IMR-90 (cell line): ENCODE results near the gene GATD1. TPM values are rescaled to one million over a fixed set of nuclear protein-coding genes. Genes with fewer than 3 reads are reported as not detected.

Experiments used
- ATAC-seq: fragments of 200-7000 bp; cut with Tn5 transposase; 2 replicates; pipeline ENCODE4 v1.9.1; 2020; ENCODE audit warnings: low read depth, mild to moderate bottlenecking, moderate library complexity
- BruUV-seq: library from RNA; stranded (reverse); fragments of 400-500 nt; replicated peaks from 2 replicates; lab custom pipeline; 2021; lab: Mats Ljungman, UMichigan
- CTCF ChIA-PET: fragments of 300-600 bp; formaldehyde crosslinking; extraction: SDS; loops from one replicate; lab custom pipeline; 2021; ENCODE audit warnings: antibody characterized with exemption; lab: Yijun Ruan, JAX
- POLR2A ChIA-PET: fragments of 300-600 bp; sonication (Branson Sonifier 250); formaldehyde crosslinking; loops from one replicate; lab custom pipeline; 2022; ENCODE audit warnings: antibody characterized with exemption; ENCODE audit not compliant: unreplicated experiment; lab: Charles Lee
- DNase-seq: peaks from one replicate; pipeline ENCODE4 v3.0.0; 2013
- H2AFZ ChIP-seq: replicated peaks from 2 replicates; pipeline ENCODE3; 2013; ENCODE audit warnings: low read length, mild to moderate bottlenecking; ENCODE audit not compliant: poor library complexity
- H2AK5ac ChIP-seq: 2 replicates; pipeline ENCODE4 v1.6.1; 2013; ENCODE audit warnings: low read depth, low read length, inconsistent platforms
- H2AK9ac ChIP-seq: replicated peaks from 2 replicates; pipeline ENCODE3; 2013; ENCODE audit warnings: mild to moderate bottlenecking, low read depth, low read length, moderate library complexity; ENCODE audit not compliant: poor library complexity
- H2BK120ac ChIP-seq: 2 replicates; pipeline ENCODE4 v1.6.1; 2013; ENCODE audit warnings: low read depth, low read length, inconsistent platforms
- H2BK15ac ChIP-seq: 3 replicates; pipeline ENCODE4 v1.6.1; 2013; ENCODE audit warnings: low read depth, low read length, inconsistent platforms
- H2BK20ac ChIP-seq: 2 replicates; pipeline ENCODE4 v1.6.1; 2013; ENCODE audit warnings: low read depth, mild to moderate bottlenecking, inconsistent platforms, low read length, moderate library complexity
- H2BK5ac ChIP-seq: 2 replicates; pipeline ENCODE4 v1.6.1; 2013; ENCODE audit warnings: mild to moderate bottlenecking, low read depth, low read length, inconsistent platforms; ENCODE audit not compliant: poor library complexity, severe bottlenecking
- H3K14ac ChIP-seq: replicated peaks from 2 replicates; pipeline ENCODE4 v1.6.1; 2013; ENCODE audit warnings: low read depth, low read length, inconsistent platforms
- H3K18ac ChIP-seq: 2 replicates; pipeline ENCODE4 v1.6.1; 2013; ENCODE audit warnings: low read depth, low read length, control low read depth
- H3K23ac ChIP-seq: 2 replicates; pipeline ENCODE4 v1.6.1; 2013; ENCODE audit warnings: low read depth, low read length, inconsistent platforms
- H3K27ac ChIP-seq: 2 replicates; pipeline ENCODE4 v1.5.1; 2013; ENCODE audit warnings: mild to moderate bottlenecking, control low read depth, low read length; ENCODE audit not compliant: insufficient read depth
- H3K27me3 ChIP-seq: 2 replicates; pipeline ENCODE4 v1.6.1; 2013; ENCODE audit warnings: low read length; ENCODE audit not compliant: control insufficient read depth, insufficient read depth
- H3K36me3 ChIP-seq: 2 replicates; pipeline ENCODE4 v1.6.1; 2013; ENCODE audit warnings: low read length, mixed read lengths; ENCODE audit not compliant: control insufficient read depth, insufficient read depth
- H3K4ac ChIP-seq: 2 replicates; pipeline ENCODE4 v1.6.1; 2013; ENCODE audit warnings: low read depth, low read length, inconsistent platforms
- H3K4me1 ChIP-seq: 2 replicates; pipeline ENCODE4 v1.6.1; 2013; ENCODE audit warnings: low read length, mixed read lengths; ENCODE audit not compliant: control insufficient read depth, insufficient read depth
- H3K4me2 ChIP-seq: 2 replicates; pipeline ENCODE4 v1.6.1; 2013; ENCODE audit warnings: low read depth, mild to moderate bottlenecking, control low read depth, low read length, moderate library complexity
- H3K4me3 ChIP-seq: 2 replicates; pipeline ENCODE4 v1.5.1; 2013; ENCODE audit warnings: low read depth, mild to moderate bottlenecking, control low read depth, low read length, moderate library complexity; ENCODE audit not compliant: insufficient read depth
- H3K56ac ChIP-seq: 2 replicates; pipeline ENCODE4 v1.6.1; 2013; ENCODE audit warnings: low read length, inconsistent platforms; ENCODE audit not compliant: insufficient read depth; ENCODE audit errors: extremely low read depth
- H3K79me1 ChIP-seq, 2 experiments: 2 replicates each; pipeline ENCODE4 v1.6.1; 2013; ENCODE audit warnings: low read length in 2 of 2, inconsistent platforms in 1 of 2, low read depth in 1 of 2
- H3K9ac ChIP-seq: 2 replicates; pipeline ENCODE4 v1.6.1; 2013; ENCODE audit warnings: low read depth, low read length, control low read depth
- H3K9me1 ChIP-seq: 2 replicates; pipeline ENCODE4 v1.6.1; 2013; ENCODE audit warnings: low read length, inconsistent platforms; ENCODE audit not compliant: insufficient read depth
- H3K9me3 ChIP-seq: 2 replicates; pipeline ENCODE4 v1.6.1; 2013; ENCODE audit warnings: low read length; ENCODE audit not compliant: control insufficient read depth, insufficient read depth
- H4K20me1 ChIP-seq: 2 replicates; pipeline ENCODE4 v1.6.1; 2013; ENCODE audit warnings: low read length, inconsistent platforms; ENCODE audit not compliant: insufficient read depth
- H4K5ac ChIP-seq: 2 replicates; pipeline ENCODE4 v1.6.1; 2013; ENCODE audit warnings: mild to moderate bottlenecking, low read depth, low read length, control low read depth
- H4K8ac ChIP-seq, 2 experiments: 2 replicates each; pipeline ENCODE4 v1.6.1; 2013; ENCODE audit warnings: low read depth in 2 of 2, low read length in 2 of 2, control low read depth in 1 of 2, inconsistent platforms in 1 of 2
- H4K91ac ChIP-seq: 2 replicates; pipeline ENCODE4 v1.6.1; 2013; ENCODE audit warnings: low read depth, low read length, inconsistent platforms; ENCODE audit not compliant: insufficient read depth
- CEBPB ChIP-seq: IDR thresholded peaks from 2 replicates; pipeline ENCODE4 v1.6.1; 2012; ENCODE audit warnings: low read depth, low read length, improper control_type of control experiment
- CTCF ChIP-seq: conservative IDR thresholded peaks from 2 replicates; pipeline ENCODE4 v1.5.1; 2012; ENCODE audit warnings: mild to moderate bottlenecking, low read depth, low read length, improper control_type of control experiment
- ELK1 ChIP-seq: fragments of 150-350 bp; IDR thresholded peaks from 2 replicates; pipeline ENCODE4 v1.6.1; 2016; ENCODE audit warnings: low read depth, mild to moderate bottlenecking, low read length, moderate library complexity, borderline replicate concordance
- FOS ChIP-seq: fragments of 150-350 bp; IDR thresholded peaks from 2 replicates; pipeline ENCODE4 v1.6.1; 2016; ENCODE audit warnings: low read depth, low read length
- MAFK ChIP-seq: IDR thresholded peaks from 2 replicates; pipeline ENCODE4 v1.6.1; 2012; ENCODE audit warnings: low read depth, low read length, improper control_type of control experiment
- MXI1 ChIP-seq: IDR thresholded peaks from 2 replicates; pipeline ENCODE4 v1.6.1; 2012; ENCODE audit warnings: low read depth, mild to moderate bottlenecking, low read length, moderate library complexity, borderline replicate concordance
- NFE2L2 ChIP-seq: fragments of 150-350 bp; IDR thresholded peaks from 2 replicates; pipeline ENCODE4 v1.6.1; 2016; ENCODE audit warnings: low read depth, mild to moderate bottlenecking, low read length
- POLR2A ChIP-seq: IDR thresholded peaks from 2 replicates; pipeline ENCODE4 v1.6.1; 2012; ENCODE audit warnings: mild to moderate bottlenecking, low read depth, low read length
- RFX5 ChIP-seq: IDR thresholded peaks from 2 replicates; pipeline ENCODE4 v1.8.0; 2012; ENCODE audit warnings: low read depth, mild to moderate bottlenecking, low read length, moderate library complexity
- SMC3 ChIP-seq: fragments of 150-350 bp; IDR thresholded peaks from 2 replicates; pipeline ENCODE4 v1.6.1; 2016; ENCODE audit warnings: low read depth, mild to moderate bottlenecking, antibody characterized with exemption, low read length, moderate library complexity
- USF2 ChIP-seq: fragments of 150-350 bp; IDR thresholded peaks from 2 replicates; pipeline ENCODE4 v1.6.1; 2017; ENCODE audit warnings: mild to moderate bottlenecking, antibody characterized with exemption, low read length, low read depth
- WGBS, 2 experiments: methylation state at CpG; one replicate each; pipeline versions ENCODE4 v1.1.5 to v1.1.7; 2013; ENCODE audit warnings: missing lambda C conversion rate in 2 of 2; ENCODE audit not compliant: insufficient read length in 1 of 2; ENCODE audit errors: extremely low coverage in 2 of 2; 5-methylcytosine and 5-hydroxymethylcytosine counted together
- dilution Hi-C: fragments of 300-500 bp; cut with HindIII; formaldehyde crosslinking; loops from one replicate; pipeline ENCODE4 v1.14.3; 2018; ENCODE audit warnings: low sequenced_read_pairs; ENCODE audit not compliant: unreplicated experiment
- in situ Hi-C: fragments of 300-500 bp; cut with MboI; formaldehyde crosslinking; loops from 3 replicates; pipeline ENCODE4 v1.14.3; 2019; ENCODE audit warnings: low sequenced_read_pairs, inconsistent platforms, mixed read lengths
- intact Hi-C: fragments of 100-400 bp; cut with micrococcal nuclease; formaldehyde crosslinking; loops from 2 replicates; pipeline ENCODE4 v1.10.0; 2022
- polyA plus RNA-seq, 3 experiments: library from polyadenylated mRNA; depleted of rRNA; stranded (reverse); fragments of >200 nt; gene quantifications; 2 replicates each; pipeline ENCODE4 v1.2.3, GENCODE V29; 2012; ENCODE audit warnings: low replicate concordance in 1 of 3
- total RNA-seq: library from RNA; depleted of rRNA; stranded (reverse); fragments of >200 nt; gene quantifications from 2 replicates; pipeline ENCODE4 v1.2.3, GENCODE V29; 2012

The GATD1 gene
- total and polyA plus RNA-seq, 2 of the 4 experiments (the other 2 are of a cell fraction), result 3.0 to 52.5 TPM

- POLR2A ChIA-PET, result interaction anchor here (1.8 kb wide), 1 partner anchor 16 kb away, joined by 4 read pairs; the partner anchor contains the start of gene PIDD1
- BruUV-seq, result no TSS peak
These were observed 43.6 kb upstream of the GATD1 start for GRCh38 chr11:820655-821511.

More at GRCh38 chr11:820655-821511, 43.6 kb upstream of the GATD1 start:
- Histone ChIP-seq H3K23ac (no peak overlapping the region), H3K36me3 (peaks cover 30% of the 10 kb centered on the region), H3K79me1 (peaks cover 19 to 29% of the 10 kb centered on the region in 2 experiments), H2AFZ (peak overlapping the region; percentile 89), H3K9ac (peak overlapping the region; percentile 66), H3K4me1 (peaks cover 21% of the 10 kb centered on the region), H3K27me3 (no peaks in the 10 kb centered on the region), H3K56ac (no peak overlapping the region), H2BK15ac (no peak overlapping the region), H2BK20ac (no peak overlapping the region), H4K91ac (no peak overlapping the region), H2BK5ac (peak overlapping the region; percentile 29), H3K4me2 (peak overlapping the region; percentile 99), H4K5ac (no peak overlapping the region), H3K14ac (no peak overlapping the region), H3K18ac (no peak overlapping the region), H2AK5ac (peak overlapping the region; percentile 63), H4K20me1 (peaks cover 37% of the 10 kb centered on the region), H3K9me1 (peaks cover 13% of the 10 kb centered on the region), H2AK9ac (peak overlapping the region; percentile 94), H3K27ac (peak overlapping the region; percentile 3; the same call in 1 of the 2 replicates), H3K4ac (no peak overlapping the region), H3K9me3 (no peaks in the 10 kb centered on the region), H4K8ac (0 out of 4 replicates have a peak overlapping the region, but pooled peaks of 1 of the 2 experiments have one; percentile 12), H2BK120ac (no peak overlapping the region), H3K4me3 (peak overlapping the region; percentile 87)
- ATAC-seq (peak; percentile 2), DNase-seq (peak; percentile 56)
- in situ Hi-C loops (no loop called here), dilution Hi-C loops (no loop called here), intact Hi-C loops (no loop called here)
- CTCF ChIA-PET, result interaction anchor here (0.6 kb wide), 1 partner anchor 37 kb away, joined by 3 read pairs; no protein-coding TSS in a partner anchor
- WGBS, 2 experiments, result 82% methylated on average over 4 of the region's 11 CpGs; no CpG with 5 or more reads in 1 of the 2 experiments
- TF ChIP-seq CEBPB, result peak; percentile 96
- no peak for TF ChIP-seq NFE2L2
- TF ChIP-seq MAFK, result no peak
- no peak for TF ChIP-seq USF2
- TF ChIP-seq FOS, result peak; percentile 69
- TF ChIP-seq RFX5, result no peak
- no peak for TF ChIP-seq SMC3
- TF ChIP-seq POLR2A, result no peak
- TF ChIP-seq ELK1, result no peak
- no peak for TF ChIP-seq CTCF
- TF ChIP-seq MXI1, result no peak
